CD4-positive, alpha-beta T cell treated with Interleukin-4 for 1 hour (primary cell): Measurements from ENCODE around the gene AFAP1L2.
"Not testable (repeated sequence)": the region's sequence is repeated elsewhere in the genome, so short reads cannot be mapped to it uniquely, and the experiment has no call there.

ENCODE experiments used
- DNase-seq, 2 donors: peaks; one replicate each; pipeline ENCODE4 v3.0.0-alpha.2; 2020 to 2022

The AFAP1L2 gene

DNA sequence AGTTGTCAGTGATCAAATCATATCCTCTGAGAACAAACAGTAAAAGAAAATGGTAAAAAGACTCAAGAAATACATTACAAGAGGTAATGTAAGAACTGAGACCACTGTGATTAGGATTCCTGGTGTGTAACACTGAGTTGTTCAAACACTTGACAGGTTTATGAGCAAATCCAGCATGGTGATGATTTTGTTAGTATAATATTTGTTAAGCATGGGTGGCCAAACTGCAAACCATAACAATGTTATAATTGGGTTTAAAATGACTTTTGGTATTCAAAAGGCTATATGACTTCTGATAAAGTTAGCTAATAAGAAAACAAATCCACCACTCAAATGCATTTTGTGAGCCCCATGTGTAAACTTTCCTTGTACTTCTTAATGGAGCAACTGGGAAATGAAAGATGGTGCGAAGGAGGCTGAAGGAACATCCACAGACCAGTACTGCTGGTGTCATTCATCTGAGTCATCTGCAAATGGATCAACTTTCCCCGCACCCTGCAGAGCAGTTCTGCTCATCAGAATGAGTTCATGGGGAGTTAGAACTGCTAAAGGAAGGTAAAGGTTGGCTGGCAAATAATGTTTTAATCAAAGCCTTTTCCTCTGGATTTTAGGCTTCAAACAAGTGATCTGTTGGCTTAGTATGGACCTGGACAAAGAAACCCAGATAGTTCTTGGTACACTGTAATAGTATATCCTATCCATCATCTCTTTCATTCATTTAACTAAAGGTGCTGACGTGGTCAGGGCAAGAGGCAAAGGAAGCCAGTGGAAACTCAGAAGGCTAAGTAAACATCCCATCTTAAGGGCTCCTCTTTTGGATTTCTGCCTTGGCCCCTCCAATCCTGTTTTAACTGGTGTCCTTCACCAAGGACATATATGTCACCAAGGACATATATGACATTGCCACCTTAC, 45.0 kb downstream of the AFAP1L2 start:
- DNase-seq = no peak

- no peak for DNase-seq
Measured at GRCh38 chr10:114357515-114357996, 46.7 kb downstream of the AFAP1L2 start.

DNA sequence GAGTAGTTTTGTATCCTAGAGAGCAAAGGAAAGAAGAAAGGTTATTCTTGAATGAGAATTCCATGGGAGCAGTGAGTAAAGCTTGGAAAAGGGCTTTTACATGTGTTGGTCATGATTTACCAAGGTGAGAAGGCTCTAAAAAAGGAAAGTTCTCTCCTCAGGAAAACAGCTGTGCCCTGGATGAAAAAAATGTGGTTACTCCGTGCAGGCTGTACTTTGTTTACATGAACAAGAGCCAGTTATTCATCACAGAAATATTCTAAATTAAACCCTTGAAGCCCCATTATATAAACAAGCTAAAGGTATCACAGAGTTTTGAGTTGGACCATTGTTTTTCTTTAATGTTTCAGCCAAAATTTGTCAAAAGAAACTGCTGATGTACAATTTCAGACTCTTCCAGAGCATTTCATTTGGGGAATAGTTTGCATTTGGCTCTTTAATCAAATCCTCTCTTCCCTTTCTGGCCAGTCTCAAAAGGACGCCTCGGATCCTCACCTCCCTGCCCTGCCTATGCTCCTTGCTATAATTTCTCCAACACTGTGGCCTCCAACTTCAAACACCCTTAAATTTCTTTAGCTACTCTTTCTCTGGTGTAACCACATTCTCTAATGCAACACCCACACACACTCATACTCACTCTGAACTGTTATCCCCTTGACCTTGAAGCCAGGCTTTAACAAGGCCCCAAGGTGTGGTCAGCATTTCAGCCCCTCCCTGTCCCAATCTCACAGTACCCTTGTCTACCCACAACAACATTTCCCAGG, 47.4 kb downstream of the AFAP1L2 start:
- DNase-seq = no peak

- DNase-seq = no peak
Measured at GRCh38 chr10:114356126-114356525, 48.2 kb downstream of the AFAP1L2 start.

DNA sequence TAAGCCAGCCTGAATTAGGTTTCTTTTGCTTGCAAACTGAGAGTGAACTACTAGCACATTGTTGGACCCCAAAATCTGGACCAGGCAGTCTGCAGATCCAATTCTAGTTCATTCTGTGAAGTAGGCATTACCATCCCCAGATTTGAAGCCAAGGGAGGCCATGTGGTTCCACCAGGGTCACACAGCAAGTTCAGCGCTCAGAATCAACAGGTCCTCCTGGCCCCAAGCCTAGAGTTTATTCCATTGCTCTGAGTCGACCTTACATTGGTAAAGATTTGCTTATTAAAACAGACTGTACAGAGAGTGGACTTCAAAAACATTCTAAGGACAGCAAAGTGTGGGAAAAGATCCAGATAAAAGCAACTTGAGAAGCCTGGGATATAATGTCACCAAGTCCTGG, 50.9 kb downstream of the AFAP1L2 start:
- no peak for DNase-seq

DNA sequence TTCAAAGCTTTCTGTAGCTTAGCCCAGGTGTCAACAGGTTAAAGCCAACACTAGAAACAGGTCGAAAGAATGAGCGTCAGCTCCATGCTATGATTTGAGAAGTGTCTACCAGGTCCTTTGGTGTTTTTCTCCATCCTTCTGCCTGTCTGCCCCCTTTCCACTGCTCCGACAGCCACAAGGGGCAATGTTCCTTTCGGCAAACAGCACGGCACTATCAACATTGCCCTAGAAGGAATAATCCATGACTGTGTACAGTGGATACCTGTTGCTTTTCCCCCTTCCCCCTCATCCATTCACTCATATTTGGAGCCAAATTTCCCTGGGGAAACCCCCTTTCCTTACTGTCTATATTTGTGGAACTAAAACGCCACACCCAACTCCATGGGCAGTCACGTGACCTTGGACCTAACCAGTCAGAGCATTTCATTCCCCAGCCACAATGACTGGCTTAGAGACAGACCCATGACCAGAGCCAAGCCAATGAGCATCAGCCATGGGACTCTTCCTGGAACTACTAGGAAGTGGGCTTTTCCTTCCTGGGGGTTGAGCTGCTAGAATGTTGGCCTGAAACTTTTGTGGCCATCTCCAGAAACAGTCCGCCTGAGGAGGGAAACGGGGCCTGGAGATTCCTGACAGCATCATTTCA, 51.5 kb downstream of the AFAP1L2 start:
- DNase-seq = no peak

- DNase-seq = no peak
Measured at GRCh38 chr10:114350751-114351150, 53.6 kb downstream of the AFAP1L2 start.

GRCh38 chr10:114349522-114350215, 54.6 kb downstream of the AFAP1L2 start:
- DNase-seq = no peak

DNA sequence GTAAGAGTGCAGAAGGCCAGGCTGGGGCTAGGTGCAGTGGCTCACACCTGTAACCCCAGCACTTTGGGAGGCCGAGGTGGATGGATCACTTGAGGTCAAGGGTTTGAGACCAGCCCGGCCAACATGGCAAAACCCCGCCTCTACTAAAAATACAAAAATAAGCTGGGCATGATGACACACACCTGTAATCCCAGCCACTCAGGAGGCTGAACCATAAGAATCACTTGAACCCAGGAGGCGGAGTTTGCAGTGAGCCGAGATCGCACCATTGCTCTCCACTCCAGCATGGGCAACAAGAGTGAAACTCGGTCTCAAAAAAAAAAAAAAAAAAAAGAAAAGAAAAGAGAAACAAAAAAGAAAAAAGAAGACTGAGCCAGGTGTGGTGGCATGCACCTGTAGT, 55.2 kb downstream of the AFAP1L2 start:
- DNase-seq = not testable (repeated sequence)

GRCh38 chr10:114347791-114348190, 56.5 kb downstream of the AFAP1L2 start:
- DNase-seq = no peak

DNA sequence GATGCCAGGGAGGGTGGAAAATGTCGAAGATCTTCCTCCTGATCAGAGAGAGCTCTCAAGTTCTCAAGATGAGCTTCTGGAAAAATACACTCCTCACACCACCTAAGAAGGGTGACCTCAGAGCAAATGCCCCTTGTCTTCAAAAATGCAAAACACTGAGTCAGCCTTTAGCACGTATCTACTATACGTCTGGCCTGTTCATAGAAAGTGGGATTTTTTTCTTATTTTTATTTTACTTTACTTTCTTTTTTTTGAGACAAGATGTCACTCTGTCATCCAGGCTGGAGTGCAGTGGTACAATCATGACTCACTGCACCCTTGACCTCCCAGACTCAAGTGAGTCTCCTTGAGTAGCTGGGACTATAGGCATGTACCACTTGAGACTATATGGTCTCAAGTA, 57.1 kb downstream of the AFAP1L2 start:
- DNase-seq = no peak

DNA sequence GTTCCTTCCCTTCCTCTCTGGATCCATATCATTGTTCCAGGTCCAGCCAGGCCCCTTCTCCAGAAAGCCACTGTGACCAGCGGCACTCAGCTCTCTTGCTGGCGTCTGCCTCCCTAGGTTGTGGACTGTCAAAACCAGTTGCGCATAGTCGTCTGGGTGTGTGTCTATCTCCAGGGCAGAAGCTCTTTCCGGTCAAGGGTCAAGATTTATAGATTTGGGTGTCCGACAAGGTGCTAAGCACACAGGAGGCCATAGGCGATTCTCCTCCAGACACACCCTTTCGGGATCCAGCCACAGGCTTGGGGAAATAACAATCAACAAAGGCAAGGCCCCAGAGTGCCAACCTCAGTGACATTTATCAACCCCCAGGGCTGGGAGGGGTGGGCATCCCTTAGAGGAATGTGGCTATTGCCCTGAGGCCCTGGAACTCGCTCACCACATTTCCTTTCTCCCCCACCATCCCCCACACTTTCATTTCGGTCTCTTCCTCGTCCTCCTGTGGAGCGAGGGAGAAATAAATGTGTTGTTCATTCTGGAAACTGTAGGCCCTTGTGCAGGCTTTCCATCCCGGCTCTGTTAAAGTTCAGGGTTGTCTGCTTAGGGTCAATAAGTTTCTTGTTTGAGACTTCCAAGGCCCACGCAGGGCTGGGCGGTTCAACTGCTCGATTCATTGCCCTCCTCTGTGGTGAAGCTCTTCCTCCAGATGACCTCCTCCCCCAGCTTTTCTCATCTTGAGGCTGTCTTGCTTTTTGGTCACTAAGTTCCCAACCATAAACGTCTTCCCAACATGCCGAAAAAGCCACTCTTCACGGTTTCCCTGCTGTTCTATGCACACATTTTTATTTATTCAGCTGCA, 57.9 kb downstream of the AFAP1L2 start:
- no peak for DNase-seq

DNA sequence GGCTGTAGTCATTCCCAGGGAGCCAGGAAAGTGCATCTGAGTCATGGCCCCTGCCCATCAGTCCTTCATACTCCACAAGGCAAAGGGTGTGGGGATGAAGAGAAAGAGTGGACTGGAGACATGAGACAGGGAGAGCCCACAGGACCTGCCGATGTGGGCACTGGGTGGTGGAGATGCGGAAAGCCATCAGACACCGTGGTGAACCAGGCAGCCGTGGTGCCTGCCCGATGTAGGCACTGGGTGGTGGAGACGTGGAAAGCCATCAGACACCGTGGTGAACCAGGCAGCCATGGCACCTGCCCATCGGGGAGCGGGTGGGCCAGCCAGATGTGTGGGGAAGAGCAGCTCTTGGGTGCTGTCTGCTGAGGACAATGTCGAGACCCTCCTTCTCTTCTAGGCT, 58.6 kb downstream of the AFAP1L2 start:
- no peak for DNase-seq

DNA sequence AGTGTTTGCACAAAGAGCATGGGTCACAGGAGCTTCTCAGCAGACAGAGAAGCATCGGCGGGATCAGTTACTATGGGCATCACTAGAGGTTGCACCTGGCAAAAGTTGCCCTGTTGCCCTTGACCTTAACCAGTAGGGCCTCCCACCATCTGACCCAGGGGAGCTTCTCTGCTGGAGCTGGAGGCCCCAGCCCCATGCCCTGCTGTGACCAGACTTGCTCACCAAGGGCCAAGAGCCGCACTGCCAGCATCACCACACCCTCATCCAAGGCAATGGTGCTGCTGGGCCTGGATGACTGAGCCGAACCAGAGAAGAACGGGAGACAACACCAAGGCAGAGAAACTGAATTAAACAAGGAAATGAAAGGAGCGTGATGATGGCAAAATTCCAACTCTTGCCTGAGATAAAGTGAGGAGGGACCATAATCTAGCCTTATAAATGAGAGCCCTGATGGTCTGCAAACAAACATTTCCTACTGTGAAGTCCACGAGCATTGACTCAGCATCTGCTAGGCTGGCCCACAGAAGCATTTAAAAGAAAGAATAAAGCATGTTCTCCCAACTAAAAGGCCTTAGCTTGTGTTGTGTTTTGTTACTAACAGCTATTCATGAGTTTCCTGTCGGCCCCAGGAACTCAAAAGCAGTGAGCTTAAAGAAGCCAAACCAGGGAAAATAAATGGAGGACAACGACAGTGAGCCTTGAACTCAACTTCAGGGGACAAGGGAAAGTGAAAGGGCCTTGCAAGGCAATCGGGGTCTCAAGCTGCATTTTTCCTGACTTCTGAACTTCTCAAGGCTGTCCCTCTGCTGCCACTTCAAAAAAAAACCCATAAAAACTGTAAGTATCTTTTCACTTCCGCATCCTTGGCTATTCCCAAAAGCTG, 60.4 kb downstream of the AFAP1L2 start:
- no peak for DNase-seq

DNA sequence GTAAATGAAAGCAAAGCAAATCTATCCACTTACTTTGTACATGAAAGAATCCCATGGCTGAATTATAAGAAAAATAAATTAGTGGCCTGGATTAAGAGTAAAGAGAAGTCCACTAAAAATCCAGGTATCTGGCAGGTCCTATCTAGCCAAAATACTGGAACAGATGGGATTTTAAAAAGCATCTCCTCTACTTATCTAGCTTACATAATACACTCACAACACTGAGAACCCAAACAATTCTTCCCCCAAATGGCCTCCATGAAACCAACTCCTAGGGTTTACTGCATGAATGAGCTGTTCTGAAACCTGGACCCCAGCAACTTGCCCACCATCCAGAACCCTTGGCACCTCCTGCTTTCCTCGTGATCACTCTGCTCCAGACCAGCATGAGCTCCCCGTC, 61.3 kb downstream of the AFAP1L2 start:
- DNase-seq = no peak

- DNase-seq = no peak
Measured at GRCh38 chr10:114340816-114341215, 63.5 kb downstream of the AFAP1L2 start.

GRCh38 chr10:114337510-114338462, 66.5 kb downstream of the AFAP1L2 start:
- DNase-seq = no peak

DNA sequence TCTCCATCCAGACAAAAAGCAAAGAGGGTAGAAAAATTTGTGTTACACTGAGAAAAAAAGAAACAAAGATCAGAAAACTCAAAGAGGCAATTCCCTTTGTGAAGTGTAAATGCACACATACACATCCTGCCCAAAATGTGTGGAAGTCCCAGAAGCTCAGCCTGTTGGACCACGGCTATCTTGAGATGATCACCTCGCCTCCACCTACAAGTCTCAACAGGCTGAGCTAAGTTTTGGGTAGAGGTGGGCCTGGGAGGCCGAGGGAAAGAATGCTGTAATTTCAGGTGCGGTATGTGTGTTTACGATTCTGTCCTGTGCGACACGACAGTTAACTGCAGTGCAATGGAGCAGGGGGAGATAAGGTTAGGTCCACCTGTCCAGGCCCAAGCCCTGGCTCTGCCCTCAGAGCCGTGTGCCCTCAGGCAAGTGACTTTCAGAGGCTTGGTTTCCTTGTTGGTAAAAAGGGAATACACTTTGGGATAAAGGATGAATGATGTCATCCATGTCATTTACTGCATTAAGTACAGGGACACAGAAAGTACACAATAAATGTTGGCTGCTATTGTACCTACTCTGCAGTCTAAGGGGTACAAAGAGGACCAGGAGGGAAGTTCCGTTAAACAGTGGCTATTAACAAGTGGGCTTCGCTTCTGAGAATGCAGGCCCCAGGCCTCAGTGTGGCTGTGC, 67.3 kb downstream of the AFAP1L2 start:
- DNase-seq = no peak

DNA sequence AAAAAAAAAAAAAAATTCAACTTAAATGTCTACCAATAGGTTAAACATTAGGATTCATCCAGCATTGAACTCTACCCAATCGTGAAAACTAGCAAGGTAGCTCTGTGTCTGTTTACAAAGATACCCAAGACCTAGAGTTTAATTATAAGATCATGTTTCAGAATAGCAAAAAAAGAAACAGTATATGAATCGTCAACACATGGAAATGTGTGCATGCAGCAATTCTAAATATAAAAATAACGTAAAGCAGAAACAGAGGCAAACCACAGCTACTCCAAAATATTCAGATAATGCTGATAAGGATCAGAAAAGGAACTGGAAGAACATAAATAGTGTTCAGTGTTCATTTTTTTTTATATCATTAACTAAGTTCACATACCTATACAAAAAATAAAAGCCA, 68.7 kb downstream of the AFAP1L2 start:
- no peak for DNase-seq
